Thyroid gland (tissue), 4 donors: Measurements from ENCODE around the gene NDUFS2. TPM values are rescaled to one million over a fixed set of nuclear protein-coding genes. Genes with fewer than 3 reads are reported as not detected.
A peak's percentile ranks its signal among the peaks of the same experiment; 100 is the strongest.

Experiments
- DNase-seq, 2 donors: peaks; one replicate each; pipeline ENCODE4 v3.0.0-alpha.2; 2019
- H3K27ac ChIP-seq, 3 donors: fragments of 200-600 bp; sonication (generic); 1 replicate in 2 of 3; 2 replicates in 1 of 3; pipeline ENCODE4 v1.5.1; 2016 to 2019; ENCODE audit warnings: mild to moderate bottlenecking in 1 of 3, moderate library complexity in 1 of 3
- H3K27me3 ChIP-seq: fragments of 200-600 bp; sonication (generic); one replicate; pipeline ENCODE4 v1.5.1; 2019
- H3K36me3 ChIP-seq, 2 donors: fragments of 200-600 bp; sonication (generic); one replicate each; pipeline ENCODE4 v1.5.1; 2016 to 2019
- H3K4me1 ChIP-seq, 2 donors: fragments of 200-600 bp; sonication (generic); one replicate each; pipeline ENCODE4 v1.5.1; 2017 to 2019
- H3K4me3 ChIP-seq, 3 donors: fragments of 200-600 bp; sonication (generic); replicated peaks in 1 of 3; 1 replicate in 2 of 3; 2 replicates in 1 of 3; pipeline ENCODE4 v1.5.1; 2016; ENCODE audit warnings: mild to moderate bottlenecking in 1 of 3
- H3K9me3 ChIP-seq: fragments of 200-600 bp; sonication (generic); one replicate; pipeline ENCODE4 v1.5.1; 2017
- POLR2A ChIP-seq, 2 donors: fragments of 450-650 bp; IDR thresholded peaks; one replicate each; pipeline ENCODE4 v1.6.1; 2017; ENCODE audit warnings: antibody characterized with exemption in 2 of 2, mild to moderate bottlenecking in 2 of 2, moderate library complexity in 1 of 2
- WGBS, 2 donors: methylation state at CpG; one replicate each; pipeline ENCODE4 v1.1.5; 2017; 5-methylcytosine and 5-hydroxymethylcytosine counted together
- intact Hi-C: fragments of 100-400 bp; cut with DNase I; formaldehyde crosslinking; loops from one replicate; pipeline ENCODE4 v1.15.1; 2023
- total RNA-seq, 4 donors: library from RNA; depleted of rRNA; stranded (reverse); fragments of >200 nt; gene quantifications; one replicate each; pipeline ENCODE4 v1.2.3, GENCODE V29; 2016
- TF ChIP-seq, protein P1 (sequence below), 6 experiments: fragments of 200-600 bp in 3 of 6; fragments of 450-650 bp in 3 of 6; sonication (generic) in 3 of 6; IDR thresholded peaks; one replicate each; pipeline ENCODE4 v1.5.1; 2016 to 2019; ENCODE audit warnings: antibody characterized with exemption in 6 of 6, mild to moderate bottlenecking in 2 of 6, inconsistent platforms in 1 of 6, moderate library complexity in 1 of 6

The NDUFS2 gene
- total RNA-seq, 4 donors from 2014 or later = 75.4 to 122 (median 99.9) TPM

GRCh38 chr1:161199506-161200139 lies 2.5 kb upstream of the NDUFS2 start:
- intact Hi-C loops = loop anchor here (10.0 kb wide), 1 partner anchor 185 kb away; no protein-coding TSS in a partner anchor
- Histone ChIP-seq H3K27me3 (no peaks in the 10 kb centered on the region), H3K9me3 (no peaks in the 10 kb centered on the region), H3K27ac (peak overlapping the region; percentile 94 to 96 (median 94)), H3K36me3 (peaks cover 0 to 10% of the 10 kb centered on the region in 2 donors), H3K4me3 (no peak overlapping the region), H3K4me1 (peaks cover 20 to 47% of the 10 kb centered on the region in 2 donors)
- 59% methylated on average over 5 of the region's 5 CpGs for WGBS, 2 donors
- TF ChIP-seq POLR2A (IDR thresholded peaks at IDR 0.05) = no peak
- TF ChIP-seq, protein P1, sequence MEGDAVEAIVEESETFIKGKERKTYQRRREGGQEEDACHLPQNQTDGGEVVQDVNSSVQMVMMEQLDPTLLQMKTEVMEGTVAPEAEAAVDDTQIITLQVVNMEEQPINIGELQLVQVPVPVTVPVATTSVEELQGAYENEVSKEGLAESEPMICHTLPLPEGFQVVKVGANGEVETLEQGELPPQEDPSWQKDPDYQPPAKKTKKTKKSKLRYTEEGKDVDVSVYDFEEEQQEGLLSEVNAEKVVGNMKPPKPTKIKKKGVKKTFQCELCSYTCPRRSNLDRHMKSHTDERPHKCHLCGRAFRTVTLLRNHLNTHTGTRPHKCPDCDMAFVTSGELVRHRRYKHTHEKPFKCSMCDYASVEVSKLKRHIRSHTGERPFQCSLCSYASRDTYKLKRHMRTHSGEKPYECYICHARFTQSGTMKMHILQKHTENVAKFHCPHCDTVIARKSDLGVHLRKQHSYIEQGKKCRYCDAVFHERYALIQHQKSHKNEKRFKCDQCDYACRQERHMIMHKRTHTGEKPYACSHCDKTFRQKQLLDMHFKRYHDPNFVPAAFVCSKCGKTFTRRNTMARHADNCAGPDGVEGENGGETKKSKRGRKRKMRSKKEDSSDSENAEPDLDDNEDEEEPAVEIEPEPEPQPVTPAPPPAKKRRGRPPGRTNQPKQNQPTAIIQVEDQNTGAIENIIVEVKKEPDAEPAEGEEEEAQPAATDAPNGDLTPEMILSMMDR (IDR thresholded peaks at IDR 0.05) = no peak
- no peak for DNase-seq

- intact Hi-C loops = no loop called here
- no peak for TF ChIP-seq POLR2A (IDR thresholded peaks at IDR 0.05)
- TF ChIP-seq, protein P1 (IDR thresholded peaks at IDR 0.05) = no peak
- Histone ChIP-seq H3K4me3 (no peak overlapping the region), H3K36me3 (peaks cover 0 to 13% of the 10 kb centered on the region in 2 donors), H3K4me1 (peaks cover 20 to 49% of the 10 kb centered on the region in 2 donors), H3K27me3 (no peaks in the 10 kb centered on the region), H3K27ac (peak overlapping the region; percentile 94 to 96 (median 94)), H3K9me3 (no peaks in the 10 kb centered on the region)
- WGBS, 2 donors = 58 to 59% methylated on average over 5 of the region's 5 CpGs
- DNase-seq = no peak
These were observed 1.7 kb upstream of the NDUFS2 start for GRCh38 chr1:161200421-161200991.

GRCh38 chr1:161200992-161201835 lies 953 bp upstream of the NDUFS2 start:
- DNase-seq = peak in 1 of 2 donors; percentile 32
- 65 to 80% methylated on average over 13 of the region's 13 CpGs for WGBS, 2 donors
- Histone ChIP-seq H3K9me3 (no peaks in the 10 kb centered on the region), H3K4me1 (peaks cover 20 to 49% of the 10 kb centered on the region in 2 donors), H3K27me3 (no peaks in the 10 kb centered on the region), H3K4me3 (peak overlapping the region in 2 of 3 donors; percentile 11 to 69), H3K36me3 (peaks cover under 1 to 13% of the 10 kb centered on the region in 2 donors), H3K27ac (peak overlapping the region; percentile 94 to 96 (median 94))
- intact Hi-C loops = no loop called here
- TF ChIP-seq, protein P1 (IDR thresholded peaks at IDR 0.05) = no peak
- TF ChIP-seq POLR2A (IDR thresholded peaks at IDR 0.05) = no peak

GRCh38 chr1:161206411-161207140 lies 4.4 kb downstream of the NDUFS2 start:
- no peak for DNase-seq
- peaks cover 11 to 28% of the 10 kb centered on the region in 2 donors for H3K4me1 ChIP-seq
- H3K4me3 ChIP-seq = no peak overlapping the region
- H3K27me3 ChIP-seq = no peaks in the 10 kb centered on the region
- intact Hi-C loops = no loop called here
- WGBS, 2 donors = 84 to 86% methylated on average over 12 of the region's 12 CpGs
- H3K9me3 ChIP-seq = no peaks in the 10 kb centered on the region
- H3K27ac ChIP-seq = peak overlapping the region; percentile 26 to 74 (median 67)
- peaks cover 40 to 52% of the 10 kb centered on the region in 2 donors for H3K36me3 ChIP-seq
- TF ChIP-seq, protein P1 (IDR thresholded peaks at IDR 0.05) = no peak
- TF ChIP-seq POLR2A (IDR thresholded peaks at IDR 0.05) = no peak
